NCI-H69 (cell line): ENCODE measurements around the gene ATAD3B.
"Not testable (repeated sequence)": the region's sequence is repeated elsewhere in the genome, so short reads cannot be mapped to it uniquely, and the experiment has no call there.

ENCODE experiments used
- DNase-seq: peaks from one replicate; lab custom pipeline; 2025; lab: John Stamatoyannopoulos, UW

Gene ATAD3B

GRCh38 chr1:1471389-1472052, at the start of gene ATAD3B:
ATAD3B (plus strand) TSS chr1:1471765; CDS start chr1:1471885, 120 bp downstream.
- peak; percentile 92 for DNase-seq

GRCh38 chr1:1421907-1422464, 49.6 kb upstream of the ATAD3B start:
- no peak for DNase-seq

GRCh38 chr1:1422465-1423244, 48.9 kb upstream of the ATAD3B start:
- DNase-seq: no peak

- DNase-seq: no peak
These were observed 48.3 kb upstream of the ATAD3B start for GRCh38 chr1:1423245-1423597.

GRCh38 chr1:1424707-1425106, 46.9 kb upstream of the ATAD3B start:
- no peak for DNase-seq

GRCh38 chr1:1425426-1425752, 46.2 kb upstream of the ATAD3B start:
- DNase-seq: no peak

GRCh38 chr1:1425753-1426495, 45.6 kb upstream of the ATAD3B start:
- no peak for DNase-seq

- no peak for DNase-seq
These were observed 45.0 kb upstream of the ATAD3B start for GRCh38 chr1:1426496-1427105.

GRCh38 chr1:1427106-1427819, 44.3 kb upstream of the ATAD3B start:
- peak; percentile 51 for DNase-seq

GRCh38 chr1:1427820-1428148, 43.8 kb upstream of the ATAD3B start:
- DNase-seq: peak; percentile 53

- no peak for DNase-seq
These were observed 43.4 kb upstream of the ATAD3B start for GRCh38 chr1:1428174-1428573.

GRCh38 chr1:1428967-1429366, 42.6 kb upstream of the ATAD3B start:
- not testable (repeated sequence) for DNase-seq

GRCh38 chr1:1429671-1430073, 41.9 kb upstream of the ATAD3B start:
- no peak for DNase-seq

- DNase-seq: no peak
These were observed 41.2 kb upstream of the ATAD3B start for GRCh38 chr1:1430114-1430982.

GRCh38 chr1:1430992-1431844, 40.3 kb upstream of the ATAD3B start:
- no peak for DNase-seq

GRCh38 chr1:1431845-1432273, 39.7 kb upstream of the ATAD3B start:
- DNase-seq: no peak

- DNase-seq: no peak
These were observed 39.2 kb upstream of the ATAD3B start for GRCh38 chr1:1432274-1432950.

GRCh38 chr1:1432951-1433803, 38.4 kb upstream of the ATAD3B start:
- DNase-seq: peak; percentile 37
